AG04450 (cell line): ENCODE data around the gene GRK5. TPM values are rescaled to one million over a fixed set of nuclear protein-coding genes. Genes with fewer than 3 reads are reported as not detected.

Experiments used
- CTCF ChIA-PET: fragments of 300-600, 350-600 bp; formaldehyde crosslinking; extraction: SDS; loops from one replicate; lab custom pipeline; 2022; ENCODE audit warnings: antibody characterized with exemption, inconsistent platforms; lab: Charles Lee
- POLR2A ChIA-PET: fragments of 350-600 bp; formaldehyde crosslinking; extraction: SDS; loops from one replicate; lab custom pipeline; 2021; ENCODE audit warnings: antibody characterized with exemption, inconsistent platforms; lab: Yijun Ruan, JAX
- DNase-seq: peaks from one replicate; pipeline ENCODE4 v3.0.0-alpha.2; 2011; ENCODE audit warnings: low read depth, low spot score
- H3K27ac ChIP-seq: one replicate; pipeline ENCODE4 v1.5.1; 2012; ENCODE audit warnings: low read depth, low read length, control low read depth
- H3K27me3 ChIP-seq: one replicate; pipeline ENCODE4 v1.6.0; 2012; ENCODE audit warnings: low read length; ENCODE audit not compliant: control insufficient read depth, insufficient read depth
- H3K4me3 ChIP-seq: 2 replicates; pipeline ENCODE4 v1.5.1; 2011; ENCODE audit warnings: mild to moderate bottlenecking, low read depth, low read length, control low read depth
- H3K9me3 ChIP-seq: 2 replicates; pipeline ENCODE4 v1.5.1; 2012; ENCODE audit warnings: low read length; ENCODE audit not compliant: control insufficient read depth, insufficient read depth
- polyA plus RNA-seq: library from polyadenylated mRNA; depleted of rRNA; stranded (reverse); fragments of >200 nt; gene quantifications from 2 replicates; pipeline ENCODE4 v1.2.3, GENCODE V29; 2011
- TF ChIP-seq, protein P1 (sequence below): IDR thresholded peaks from 2 replicates; pipeline ENCODE4 v1.5.1; 2011; ENCODE audit warnings: low read depth, low read length, control low read depth, inconsistent platforms

The GRK5 gene
- polyA plus RNA-seq, 1 experiment: 27.6 TPM

DNA sequence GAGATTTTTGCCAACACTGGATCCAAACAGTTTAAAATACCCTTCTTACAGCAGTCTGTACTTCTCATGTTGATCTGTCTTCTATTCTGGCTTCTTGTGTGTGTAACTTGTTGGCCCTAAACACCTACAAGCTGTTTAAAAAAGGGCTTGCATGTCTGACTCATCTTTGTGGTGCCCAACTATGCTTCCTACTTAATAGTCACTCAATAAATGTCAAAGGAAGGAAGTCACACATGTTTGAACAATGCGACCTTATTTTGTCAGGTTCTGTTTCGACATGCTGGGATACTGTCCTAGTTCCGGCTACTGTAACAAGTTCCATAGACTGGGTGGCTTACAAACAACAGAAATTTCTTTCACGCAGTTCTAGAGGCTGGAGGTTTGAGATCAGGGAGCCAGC lies 9.4 kb upstream of the GRK5 start:
- H3K27ac ChIP-seq: no peak overlapping the region
- DNase-seq: no peak
- ChIA-PET CTCF (interaction anchor here (1.0 to 3.5 kb wide), 23 partner anchors 9 to 404 kb away, joined by 3 to 70 read pairs (median 9); partner anchors contain the start of genes GRK5 and RGS10), POLR2A (interaction anchor here (0.6 to 0.9 kb wide), 3 partner anchors 9 to 114 kb away, joined by 3 read pairs; partner anchors contain the start of gene GRK5)
- TF ChIP-seq, protein P1, sequence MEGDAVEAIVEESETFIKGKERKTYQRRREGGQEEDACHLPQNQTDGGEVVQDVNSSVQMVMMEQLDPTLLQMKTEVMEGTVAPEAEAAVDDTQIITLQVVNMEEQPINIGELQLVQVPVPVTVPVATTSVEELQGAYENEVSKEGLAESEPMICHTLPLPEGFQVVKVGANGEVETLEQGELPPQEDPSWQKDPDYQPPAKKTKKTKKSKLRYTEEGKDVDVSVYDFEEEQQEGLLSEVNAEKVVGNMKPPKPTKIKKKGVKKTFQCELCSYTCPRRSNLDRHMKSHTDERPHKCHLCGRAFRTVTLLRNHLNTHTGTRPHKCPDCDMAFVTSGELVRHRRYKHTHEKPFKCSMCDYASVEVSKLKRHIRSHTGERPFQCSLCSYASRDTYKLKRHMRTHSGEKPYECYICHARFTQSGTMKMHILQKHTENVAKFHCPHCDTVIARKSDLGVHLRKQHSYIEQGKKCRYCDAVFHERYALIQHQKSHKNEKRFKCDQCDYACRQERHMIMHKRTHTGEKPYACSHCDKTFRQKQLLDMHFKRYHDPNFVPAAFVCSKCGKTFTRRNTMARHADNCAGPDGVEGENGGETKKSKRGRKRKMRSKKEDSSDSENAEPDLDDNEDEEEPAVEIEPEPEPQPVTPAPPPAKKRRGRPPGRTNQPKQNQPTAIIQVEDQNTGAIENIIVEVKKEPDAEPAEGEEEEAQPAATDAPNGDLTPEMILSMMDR: no peak
- H3K4me3 ChIP-seq: no peak overlapping the region
- H3K9me3 ChIP-seq: no peaks in the 10 kb centered on the region
- no peaks in the 10 kb centered on the region for H3K27me3 ChIP-seq

DNA sequence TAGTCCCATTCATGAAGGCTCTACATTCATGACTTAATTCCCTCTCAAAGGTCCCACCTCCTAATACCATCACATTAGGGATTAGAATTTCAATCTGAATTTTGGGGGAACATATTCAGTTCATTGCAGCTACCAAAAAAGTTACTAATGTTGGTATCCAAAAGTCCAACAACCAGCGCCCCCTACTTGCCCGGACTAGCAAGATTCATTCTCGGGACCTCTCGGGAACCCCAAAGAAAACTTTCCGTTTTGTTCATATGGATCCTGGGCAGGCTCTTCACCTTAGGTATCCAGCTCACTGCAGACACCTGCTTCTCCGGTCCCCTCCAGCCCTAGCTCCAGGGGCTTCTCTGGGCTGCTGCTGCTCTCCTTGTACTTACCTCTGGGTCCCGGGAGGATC lies 8.9 kb upstream of the GRK5 start:
- Histone ChIP-seq H3K27me3 (no peaks in the 10 kb centered on the region), H3K27ac (no peak overlapping the region), H3K4me3 (no peak overlapping the region), H3K9me3 (no peaks in the 10 kb centered on the region)
- CTCF ChIA-PET: interaction anchor here (0.5 to 3.5 kb wide), 45 partner anchors 9 to 459 kb away, joined by 3 to 70 read pairs (median 6); partner anchors contain the start of genes GRK5 and RGS10
- POLR2A ChIA-PET: interaction anchor here (0.5 to 0.9 kb wide), 4 partner anchors 9 to 115 kb away, joined by 3 to 4 read pairs (median 3); partner anchors contain the start of gene GRK5
- DNase-seq: no peak
- TF ChIP-seq, protein P1: peak; percentile 56

- TF ChIP-seq, protein P1: peak; percentile 87
- POLR2A ChIA-PET: interaction anchor here (0.8 to 1.6 kb wide), 3 partner anchors 9 to 246 kb away, joined by 3 to 6 read pairs (median 4); no protein-coding TSS in a partner anchor
- DNase-seq: no peak
- Histone ChIP-seq H3K9me3 (no peaks in the 10 kb centered on the region), H3K27ac (no peak overlapping the region), H3K4me3 (no peak overlapping the region), H3K27me3 (no peaks in the 10 kb centered on the region)
- CTCF ChIA-PET: interaction anchor here (0.5 to 3.5 kb wide), 77 partner anchors 10 to 631 kb away, joined by 3 to 70 read pairs (median 5); partner anchors contain the start of genes PRDX3, RGS10 and TIAL1
Observed at GRCh38 chr10:119199231-119199992, 8.0 kb upstream of the GRK5 start.

DNA sequence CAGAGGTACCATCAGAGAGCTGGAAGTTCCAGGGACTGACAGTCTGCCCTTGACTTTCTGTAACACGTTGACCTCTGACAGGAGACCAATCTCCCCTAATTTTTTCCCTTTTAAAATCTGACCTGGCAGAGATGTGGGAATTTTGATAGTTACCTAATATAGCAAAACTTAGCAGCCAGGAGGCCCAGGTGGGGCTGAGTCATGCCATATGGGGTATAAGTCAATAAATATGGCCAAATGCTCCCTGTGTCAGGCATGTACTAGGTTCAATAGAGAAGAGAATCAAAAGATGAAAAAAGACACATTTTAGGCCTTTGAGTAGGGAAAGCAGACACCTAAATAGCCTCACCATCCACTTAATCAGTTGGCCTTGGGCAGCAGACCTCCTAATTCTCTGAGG lies 6.1 kb upstream of the GRK5 start:
- TF ChIP-seq, protein P1: no peak
- Histone ChIP-seq H3K9me3 (no peaks in the 10 kb centered on the region), H3K4me3 (no peak overlapping the region), H3K27me3 (no peaks in the 10 kb centered on the region), H3K27ac (no peak overlapping the region)
- ChIA-PET CTCF (interaction anchor here (3.2 kb wide), 1 partner anchor 287 kb away, joined by 40 read pairs; no protein-coding TSS in a partner anchor), POLR2A (interaction anchor here (0.6 kb wide), 1 partner anchor 257 kb away, joined by 3 read pairs; no protein-coding TSS in a partner anchor)
- DNase-seq: no peak
